GM10248 (cell line): ENCODE measurements around the gene OCIAD2.

Source experiments
- CTCF ChIA-PET: fragments of 300-600 bp; sonication (Branson Sonifier 250); formaldehyde crosslinking; extraction: SDS; loops from one replicate; lab custom pipeline; 2021; ENCODE audit warnings: antibody characterized with exemption; lab: Yijun Ruan, JAX
- POLR2A ChIA-PET: fragments of 350-650 bp; sonication (Branson Sonifier 250); formaldehyde crosslinking; extraction: SDS; loops from one replicate; lab custom pipeline; 2020; ENCODE audit warnings: antibody characterized with exemption; lab: Yijun Ruan, JAX
- DNase-seq: peaks from one replicate; pipeline ENCODE4 v3.0.0; 2012; ENCODE audit errors: extremely low spot score
- TF ChIP-seq, protein P1 (sequence below): IDR thresholded peaks from 2 replicates; pipeline ENCODE4 v1.5.1; 2012; ENCODE audit warnings: mild to moderate bottlenecking, low read depth; ENCODE audit errors: extremely low read depth, missing control alignments, control extremely low read depth

OCIAD2 gene, protein sequence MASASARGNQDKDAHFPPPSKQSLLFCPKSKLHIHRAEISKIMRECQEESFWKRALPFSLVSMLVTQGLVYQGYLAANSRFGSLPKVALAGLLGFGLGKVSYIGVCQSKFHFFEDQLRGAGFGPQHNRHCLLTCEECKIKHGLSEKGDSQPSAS

DNA sequence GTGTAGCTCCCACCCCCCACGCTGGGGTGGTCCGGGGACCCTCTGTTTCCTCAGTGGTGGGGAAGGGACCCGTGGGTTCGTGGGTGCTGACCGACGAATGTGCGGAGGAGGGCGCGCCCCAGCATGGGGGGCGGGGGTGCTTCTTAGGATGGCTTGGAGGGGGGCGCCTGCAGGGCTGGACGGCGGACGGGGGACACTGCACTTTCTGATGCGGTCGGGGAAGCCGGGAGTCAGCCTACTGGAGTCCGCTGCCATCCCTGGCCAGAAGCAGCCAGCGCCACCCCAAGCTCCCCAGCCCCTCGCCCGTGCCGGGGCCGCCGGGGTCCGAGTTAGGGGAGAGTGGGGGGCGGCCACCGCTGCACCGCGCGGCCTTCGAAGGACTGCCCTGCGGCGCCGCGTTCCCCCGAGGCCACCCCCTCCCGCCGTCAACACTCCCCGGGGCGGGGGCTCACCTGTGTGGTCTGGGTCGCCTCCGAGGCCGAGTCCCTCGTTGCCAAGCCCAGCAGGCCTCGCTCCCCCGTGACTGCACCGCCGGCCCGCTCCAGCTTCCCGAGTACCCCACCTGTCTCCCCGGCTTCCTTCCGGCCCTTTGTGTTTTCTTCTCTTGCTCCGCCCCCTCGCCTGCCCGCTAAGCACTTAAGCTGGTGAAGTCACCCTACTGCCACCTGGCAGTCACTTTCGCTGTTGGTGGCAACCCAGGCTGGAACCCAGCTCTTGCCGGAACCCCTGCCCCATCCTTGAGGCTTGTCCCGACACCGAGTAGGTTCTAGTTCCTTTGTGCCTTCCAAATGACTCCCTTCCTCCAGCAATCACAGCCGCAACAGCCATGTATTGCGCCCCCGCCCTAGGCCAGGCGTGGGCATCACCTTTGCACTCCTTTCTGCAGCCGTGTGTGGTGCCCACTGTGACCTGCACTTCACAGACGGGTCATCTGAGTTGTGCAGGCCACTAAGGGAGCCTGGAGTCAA is at the start of gene OCIAD2:
OCIAD2 (minus strand) TSS at position 569 of the 968 bp plus-strand sequence. CDS start 2,225 bp downstream, outside the sequence.
- ChIA-PET POLR2A (interaction anchor here (0.6 kb wide), 1 partner anchor 77 kb away, joined by 3 read pairs; no protein-coding TSS in a partner anchor), CTCF (interaction anchor here (0.7 to 2.2 kb wide), 8 partner anchors 9 to 328 kb away, joined by 3 to 7 read pairs (median 4); no protein-coding TSS in a partner anchor)
- DNase-seq = peak; percentile 86
- TF ChIP-seq, protein P1, sequence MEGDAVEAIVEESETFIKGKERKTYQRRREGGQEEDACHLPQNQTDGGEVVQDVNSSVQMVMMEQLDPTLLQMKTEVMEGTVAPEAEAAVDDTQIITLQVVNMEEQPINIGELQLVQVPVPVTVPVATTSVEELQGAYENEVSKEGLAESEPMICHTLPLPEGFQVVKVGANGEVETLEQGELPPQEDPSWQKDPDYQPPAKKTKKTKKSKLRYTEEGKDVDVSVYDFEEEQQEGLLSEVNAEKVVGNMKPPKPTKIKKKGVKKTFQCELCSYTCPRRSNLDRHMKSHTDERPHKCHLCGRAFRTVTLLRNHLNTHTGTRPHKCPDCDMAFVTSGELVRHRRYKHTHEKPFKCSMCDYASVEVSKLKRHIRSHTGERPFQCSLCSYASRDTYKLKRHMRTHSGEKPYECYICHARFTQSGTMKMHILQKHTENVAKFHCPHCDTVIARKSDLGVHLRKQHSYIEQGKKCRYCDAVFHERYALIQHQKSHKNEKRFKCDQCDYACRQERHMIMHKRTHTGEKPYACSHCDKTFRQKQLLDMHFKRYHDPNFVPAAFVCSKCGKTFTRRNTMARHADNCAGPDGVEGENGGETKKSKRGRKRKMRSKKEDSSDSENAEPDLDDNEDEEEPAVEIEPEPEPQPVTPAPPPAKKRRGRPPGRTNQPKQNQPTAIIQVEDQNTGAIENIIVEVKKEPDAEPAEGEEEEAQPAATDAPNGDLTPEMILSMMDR = peak; percentile 30

DNA sequence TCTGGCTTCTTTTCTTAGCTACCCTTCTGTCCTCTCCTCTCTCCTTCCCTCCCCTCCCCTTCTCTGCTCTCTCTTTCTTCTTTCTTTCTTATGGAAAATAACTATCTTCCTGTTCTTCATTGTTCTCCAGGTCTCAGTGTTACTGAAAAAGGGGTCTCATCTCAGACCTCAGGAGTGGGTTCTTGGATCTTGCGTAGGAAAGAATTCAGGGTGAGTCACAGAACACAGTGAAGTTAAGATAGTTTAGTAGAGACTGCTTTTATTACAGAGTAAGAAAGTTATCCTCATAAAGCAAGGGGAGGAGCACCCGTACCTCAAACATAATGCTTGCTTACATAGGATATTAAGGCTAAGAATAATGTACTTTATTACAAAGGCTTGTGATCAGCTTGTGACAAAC is 47.7 kb upstream of the OCIAD2 start:
- TF ChIP-seq, protein P1 = no peak
- DNase-seq = no peak
- POLR2A ChIA-PET = no interaction called here
- CTCF ChIA-PET = interaction anchor here (1.5 kb wide), 2 partner anchors 9 kb away, joined by 5 to 7 read pairs; no protein-coding TSS in a partner anchor

DNA sequence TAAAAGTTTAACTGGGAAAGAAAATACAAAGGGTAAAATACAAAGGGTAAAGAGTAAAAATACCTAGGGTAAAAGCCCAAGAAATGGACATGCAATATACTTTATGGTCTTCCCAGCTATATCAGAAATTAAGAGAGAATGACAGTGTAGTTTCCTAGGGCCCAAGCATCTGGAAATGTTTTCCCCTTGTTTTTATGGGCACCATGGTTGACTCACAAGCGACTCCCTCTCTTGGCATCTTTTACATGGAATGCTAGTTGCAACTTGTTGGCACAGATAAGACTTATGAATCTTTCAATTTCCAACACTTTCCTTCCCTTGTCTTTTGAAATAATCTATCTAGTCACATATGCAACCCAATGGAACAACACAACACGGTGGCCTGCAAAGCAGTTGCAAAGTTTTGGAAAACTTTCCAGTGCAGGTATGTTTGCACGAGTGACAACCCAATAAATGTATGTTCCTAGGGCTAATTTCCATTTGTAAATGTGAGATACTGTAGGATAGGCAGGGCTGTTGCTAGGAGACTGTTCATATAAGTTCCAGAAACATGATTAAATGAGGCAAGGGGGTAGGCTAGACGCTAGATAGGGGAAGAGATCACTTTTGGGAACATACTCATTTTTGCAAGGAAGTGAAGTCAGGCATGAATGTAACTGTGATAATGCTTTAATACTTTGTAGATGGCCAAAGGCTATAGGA is 43.1 kb upstream of the OCIAD2 start:
- CTCF ChIA-PET = interaction anchor here (1.1 to 2.3 kb wide), 2 partner anchors 13 to 15 kb away, joined by 3 to 7 read pairs; no protein-coding TSS in a partner anchor
- no peak for DNase-seq
- POLR2A ChIA-PET = no interaction called here
- TF ChIP-seq, protein P1 = no peak

DNA sequence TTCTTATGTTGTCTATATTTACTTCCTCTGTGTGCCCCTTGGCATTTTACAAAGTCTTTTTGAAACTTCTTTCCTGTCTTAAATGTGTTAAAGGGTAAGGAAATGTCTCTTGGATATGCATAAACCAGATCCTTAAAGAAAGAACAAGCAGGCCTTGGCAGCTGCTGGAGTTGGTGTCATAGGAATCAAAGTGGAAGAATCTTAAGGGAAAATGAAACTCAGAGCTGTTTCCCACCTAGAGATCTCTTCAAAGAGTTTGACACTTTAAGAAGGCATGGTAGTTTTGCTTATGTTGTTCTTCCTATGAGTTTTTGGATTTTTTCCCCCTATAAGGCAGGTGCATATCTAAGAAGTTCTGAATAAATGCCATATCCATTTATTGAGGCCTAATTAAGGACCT is 42.5 kb upstream of the OCIAD2 start:
- POLR2A ChIA-PET = no interaction called here
- TF ChIP-seq, protein P1 = no peak
- no peak for DNase-seq
- CTCF ChIA-PET = interaction anchor here (2.3 kb wide), 1 partner anchor 13 kb away, joined by 7 read pairs; no protein-coding TSS in a partner anchor

DNA sequence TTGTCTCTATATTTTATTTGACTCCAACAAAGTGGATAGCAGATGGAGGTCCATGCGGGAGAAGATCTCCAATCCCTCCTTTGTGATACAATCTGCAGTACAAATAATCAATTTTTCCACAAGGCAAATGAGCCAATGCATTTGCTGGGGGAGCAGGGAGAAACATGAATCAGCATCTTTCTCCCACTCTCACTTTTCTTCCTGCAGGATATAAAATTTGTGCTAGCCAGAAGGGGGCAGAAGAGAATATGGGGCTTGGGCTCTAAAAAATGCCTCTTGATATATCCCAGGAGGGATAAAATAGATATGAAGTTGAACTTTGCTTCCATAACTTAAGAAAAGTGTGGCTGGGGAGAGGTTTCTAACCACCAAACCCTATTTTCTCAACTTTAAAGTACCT is 41.2 kb upstream of the OCIAD2 start:
- POLR2A ChIA-PET = no interaction called here

More for the DNA sequence above, 41.2 kb upstream of the OCIAD2 start:
- no peak for DNase-seq
- TF ChIP-seq, protein P1 = no peak
- CTCF ChIA-PET = interaction anchor here (1.9 kb wide), 2 partner anchors 10 to 15 kb away, joined by 5 to 8 read pairs; no protein-coding TSS in a partner anchor
